Measurements from ENCODE around the gene CAST.

Gene CAST

DNA sequence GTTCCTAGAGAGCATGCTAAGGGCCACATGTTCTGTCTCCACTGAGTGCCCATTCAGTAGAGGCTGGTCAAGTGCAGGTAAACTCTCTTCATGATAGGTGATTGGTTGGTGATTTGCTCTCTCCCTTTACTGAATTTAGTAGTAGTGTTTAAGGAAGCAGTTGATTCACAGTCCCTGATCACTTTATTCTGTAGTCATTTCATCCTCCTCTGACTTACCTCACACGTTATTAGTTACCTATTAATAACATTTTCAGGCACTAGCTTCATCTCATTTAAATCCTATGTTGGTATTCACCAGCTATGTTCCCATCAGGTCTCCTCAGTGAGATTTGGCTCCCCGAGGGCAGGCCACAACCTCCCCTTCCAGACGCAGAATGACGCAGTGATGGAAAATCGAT is 93.7 kb downstream of the CAST start:
- Histone ChIP-seq H3K4me1 (ENCODE audit: insufficient read depth, low read length) (no peaks in the 10 kb centered on the region), H2AFZ (ENCODE audit: low read depth, low read length) (no peak overlapping the region), H3K27ac (ENCODE audit: low read length) (no peak overlapping the region), H3K4me3 (ENCODE audit: low read depth in 1 of 2, low read length in 2 of 2) (no peak overlapping the region), H3K9ac (ENCODE audit: low read depth, low read length) (no peak overlapping the region), H3K27me3 (ENCODE audit: insufficient read depth, low read length, poor library complexity) (no peaks in the 10 kb centered on the region), H4K20me1 (ENCODE audit: insufficient read depth, low read length) (no peaks in the 10 kb centered on the region), H3K4me2 (ENCODE audit: insufficient read depth, low read length) (no peak overlapping the region), H3K79me2 (ENCODE audit: insufficient read depth, low read length) (no peaks in the 10 kb centered on the region), H3K9me3 (ENCODE audit: insufficient read depth, low read length, severe bottlenecking) (no peaks in the 10 kb centered on the region), H3K36me3 (ENCODE audit: insufficient read depth, low read length) (no peaks in the 10 kb centered on the region)
- no peak for DNase-seq
- no peak for ATAC-seq (ENCODE audit: insufficient read depth, low read depth)
- no peak for TF ChIP-seq EZH2 (IDR thresholded peaks at IDR 0.05; ENCODE audit: borderline replicate concordance, low read depth, low read length, severe bottlenecking)
- TF ChIP-seq CTCF (IDR thresholded peaks at IDR 0.05; ENCODE audit: borderline replicate concordance, extremely low read depth, low read length, poor library complexity, severe bottlenecking) = no peak

DNA sequence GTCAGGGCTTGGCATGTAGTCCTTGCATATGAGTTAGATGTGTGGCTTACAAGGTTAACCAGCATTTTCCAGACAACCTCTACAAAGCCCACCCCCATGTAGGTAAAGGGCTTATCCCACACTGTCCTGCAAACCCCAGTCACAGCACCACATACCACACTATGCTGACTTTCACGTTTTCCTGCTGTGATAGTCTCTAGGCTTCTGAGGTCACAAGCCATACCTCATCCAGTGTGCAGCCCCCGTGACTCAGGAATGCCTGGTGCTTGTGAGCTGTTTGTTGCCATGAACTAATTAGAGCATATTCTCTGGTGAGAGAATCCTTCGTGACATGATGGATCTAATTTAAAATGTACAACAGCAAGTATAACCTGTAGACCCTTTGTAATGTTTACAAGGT is 94.8 kb downstream of the CAST start:
- Histone ChIP-seq H3K4me3 (ENCODE audit: low read depth in 1 of 2, low read length in 2 of 2) (no peak overlapping the region), H3K27me3 (ENCODE audit: insufficient read depth, low read length, poor library complexity) (no peaks in the 10 kb centered on the region), H2AFZ (ENCODE audit: low read depth, low read length) (no peak overlapping the region), H3K9me3 (ENCODE audit: insufficient read depth, low read length, severe bottlenecking) (no peaks in the 10 kb centered on the region), H4K20me1 (ENCODE audit: insufficient read depth, low read length) (no peaks in the 10 kb centered on the region), H3K27ac (ENCODE audit: low read length) (no peak overlapping the region), H3K4me1 (ENCODE audit: insufficient read depth, low read length) (no peaks in the 10 kb centered on the region), H3K36me3 (ENCODE audit: insufficient read depth, low read length) (no peaks in the 10 kb centered on the region), H3K79me2 (ENCODE audit: insufficient read depth, low read length) (no peaks in the 10 kb centered on the region), H3K4me2 (ENCODE audit: insufficient read depth, low read length) (no peak overlapping the region), H3K9ac (ENCODE audit: low read depth, low read length) (no peak overlapping the region)
- ATAC-seq (ENCODE audit: insufficient read depth, low read depth) (peak; percentile 53; the same call in 2 of the 3 replicates), DNase-seq (no peak)
- TF ChIP-seq EZH2 (IDR thresholded peaks at IDR 0.05; ENCODE audit: borderline replicate concordance, low read depth, low read length, severe bottlenecking) = no peak
- no peak for TF ChIP-seq CTCF (IDR thresholded peaks at IDR 0.05; ENCODE audit: borderline replicate concordance, extremely low read depth, low read length, poor library complexity, severe bottlenecking)

GRCh38 chr5:96758621-96759020 is 96.4 kb downstream of the CAST start:
- ATAC-seq (ENCODE audit: insufficient read depth, low read depth) (no peak), DNase-seq (no peak)
- Histone ChIP-seq H3K9me3 (ENCODE audit: insufficient read depth, low read length, severe bottlenecking) (no peaks in the 10 kb centered on the region), H3K9ac (ENCODE audit: low read depth, low read length) (no peak overlapping the region), H3K4me1 (ENCODE audit: insufficient read depth, low read length) (no peaks in the 10 kb centered on the region), H3K4me3 (ENCODE audit: low read depth in 1 of 2, low read length in 2 of 2) (no peak overlapping the region), H3K4me2 (ENCODE audit: insufficient read depth, low read length) (no peak overlapping the region), H3K79me2 (ENCODE audit: insufficient read depth, low read length) (no peaks in the 10 kb centered on the region), H3K36me3 (ENCODE audit: insufficient read depth, low read length) (peaks cover 6% of the 10 kb centered on the region; the same call in 1 of the 2 replicates), H4K20me1 (ENCODE audit: insufficient read depth, low read length) (no peaks in the 10 kb centered on the region), H3K27ac (ENCODE audit: low read length) (no peak overlapping the region), H3K27me3 (ENCODE audit: insufficient read depth, low read length, poor library complexity) (no peaks in the 10 kb centered on the region), H2AFZ (ENCODE audit: low read depth, low read length) (no peak overlapping the region)
- no peak for TF ChIP-seq EZH2 (IDR thresholded peaks at IDR 0.05; ENCODE audit: borderline replicate concordance, low read depth, low read length, severe bottlenecking)
- TF ChIP-seq CTCF (IDR thresholded peaks at IDR 0.05; ENCODE audit: borderline replicate concordance, extremely low read depth, low read length, poor library complexity, severe bottlenecking) = no peak

GRCh38 chr5:96761618-96762017 is 99.4 kb downstream of the CAST start:
- Histone ChIP-seq H3K4me2 (ENCODE audit: insufficient read depth, low read length) (no peak overlapping the region), H4K20me1 (ENCODE audit: insufficient read depth, low read length) (no peaks in the 10 kb centered on the region), H3K4me3 (ENCODE audit: low read depth in 1 of 2, low read length in 2 of 2) (no peak overlapping the region), H2AFZ (ENCODE audit: low read depth, low read length) (no peak overlapping the region), H3K9me3 (ENCODE audit: insufficient read depth, low read length, severe bottlenecking) (no peaks in the 10 kb centered on the region), H3K27ac (ENCODE audit: low read length) (no peak overlapping the region), H3K36me3 (ENCODE audit: insufficient read depth, low read length) (peaks cover 23% of the 10 kb centered on the region; the same call in 1 of the 2 replicates), H3K79me2 (ENCODE audit: insufficient read depth, low read length) (no peaks in the 10 kb centered on the region), H3K9ac (ENCODE audit: low read depth, low read length) (no peak overlapping the region), H3K27me3 (ENCODE audit: insufficient read depth, low read length, poor library complexity) (no peaks in the 10 kb centered on the region), H3K4me1 (ENCODE audit: insufficient read depth, low read length) (no peaks in the 10 kb centered on the region)
- no peak for DNase-seq
- no peak for ATAC-seq (ENCODE audit: insufficient read depth, low read depth)
- no peak for TF ChIP-seq CTCF (IDR thresholded peaks at IDR 0.05; ENCODE audit: borderline replicate concordance, extremely low read depth, low read length, poor library complexity, severe bottlenecking)
- TF ChIP-seq EZH2 (IDR thresholded peaks at IDR 0.05; ENCODE audit: borderline replicate concordance, low read depth, low read length, severe bottlenecking) = no peak

Measured in DND-41 (cell line).